ENCODE data around the gene ISOC2. TPM values are rescaled to one million over a fixed set of nuclear protein-coding genes. Genes with fewer than 3 reads are reported as not detected.
A peak's percentile ranks its signal among the peaks of the same experiment; 100 is the strongest.

Gene ISOC2
- total and polyA plus RNA-seq, 4 donors: 49.1 to 181 (median 118) TPM

- DNase-seq (ENCODE audit: low spot score): no peak
- TF ChIP-seq, protein P1, sequence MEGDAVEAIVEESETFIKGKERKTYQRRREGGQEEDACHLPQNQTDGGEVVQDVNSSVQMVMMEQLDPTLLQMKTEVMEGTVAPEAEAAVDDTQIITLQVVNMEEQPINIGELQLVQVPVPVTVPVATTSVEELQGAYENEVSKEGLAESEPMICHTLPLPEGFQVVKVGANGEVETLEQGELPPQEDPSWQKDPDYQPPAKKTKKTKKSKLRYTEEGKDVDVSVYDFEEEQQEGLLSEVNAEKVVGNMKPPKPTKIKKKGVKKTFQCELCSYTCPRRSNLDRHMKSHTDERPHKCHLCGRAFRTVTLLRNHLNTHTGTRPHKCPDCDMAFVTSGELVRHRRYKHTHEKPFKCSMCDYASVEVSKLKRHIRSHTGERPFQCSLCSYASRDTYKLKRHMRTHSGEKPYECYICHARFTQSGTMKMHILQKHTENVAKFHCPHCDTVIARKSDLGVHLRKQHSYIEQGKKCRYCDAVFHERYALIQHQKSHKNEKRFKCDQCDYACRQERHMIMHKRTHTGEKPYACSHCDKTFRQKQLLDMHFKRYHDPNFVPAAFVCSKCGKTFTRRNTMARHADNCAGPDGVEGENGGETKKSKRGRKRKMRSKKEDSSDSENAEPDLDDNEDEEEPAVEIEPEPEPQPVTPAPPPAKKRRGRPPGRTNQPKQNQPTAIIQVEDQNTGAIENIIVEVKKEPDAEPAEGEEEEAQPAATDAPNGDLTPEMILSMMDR (IDR thresholded peaks at IDR 0.05; ENCODE audit: low read depth, low read length, missing input control): no peak
- no peak for TF ChIP-seq NR2F2 (IDR thresholded peaks at IDR 0.05)
- WGBS: 89% methylated on average over 12 of the region's 12 CpGs
Observed at GRCh38 chr19:55453511-55454260, 7.8 kb downstream of the ISOC2 start.

GRCh38 chr19:55452749-55453346, 8.6 kb downstream of the ISOC2 start:
- Histone ChIP-seq H3K27ac (ENCODE audit: low read depth in 1 of 2, low read length in 2 of 2) (no peak overlapping the region), H3K27me3 (ENCODE audit: control insufficient read depth in 4 of 4, insufficient read depth in 4 of 4, low read length in 3 of 4) (no peaks in the 10 kb centered on the region), H3K9ac (ENCODE audit: low read depth in 1 of 2, low read length in 2 of 2) (no peak overlapping the region), H3K4me1 (ENCODE audit: control insufficient read depth in 4 of 4, insufficient read depth in 4 of 4, low read length in 3 of 4) (peaks cover 0 to 2% (median 0%) of the 10 kb centered on the region in 4 donors), H3K9me3 (ENCODE audit: control insufficient read depth in 4 of 4, low read length in 3 of 4) (no peaks in the 10 kb centered on the region), H3K36me3 (ENCODE audit: control insufficient read depth in 4 of 4, insufficient read depth in 3 of 4, low read depth in 1 of 4, low read length in 3 of 4) (peaks cover 0 to 13% (median 4%) of the 10 kb centered on the region in 4 donors), H3K4me3 (ENCODE audit: low read depth in 1 of 3, low read length in 3 of 3) (no peak overlapping the region)
- no peak for TF ChIP-seq TAF1 (conservative IDR thresholded peaks at IDR 0.05)
- TF ChIP-seq SP1 (IDR thresholded peaks at IDR 0.05): peak; percentile 20
- WGBS: 44% methylated on average over 34 of the region's 34 CpGs
- peak; percentile 84 for DNase-seq (ENCODE audit: low spot score)

More at GRCh38 chr19:55453511-55454260, 7.8 kb downstream of the ISOC2 start:
- peaks cover 0 to 13% (median 4%) of the 10 kb centered on the region in 4 donors for H3K36me3 ChIP-seq (ENCODE audit: control insufficient read depth in 4 of 4, insufficient read depth in 3 of 4, low read depth in 1 of 4, low read length in 3 of 4)
- H3K27me3 ChIP-seq (ENCODE audit: control insufficient read depth in 4 of 4, insufficient read depth in 4 of 4, low read length in 3 of 4): no peaks in the 10 kb centered on the region
- H3K4me1 ChIP-seq (ENCODE audit: control insufficient read depth in 4 of 4, insufficient read depth in 4 of 4, low read length in 3 of 4): peaks cover 0 to 2% (median under 1%) of the 10 kb centered on the region in 4 donors
- H3K9ac ChIP-seq (ENCODE audit: low read depth in 1 of 2, low read length in 2 of 2): no peak overlapping the region
- no peak overlapping the region for H3K4me3 ChIP-seq (ENCODE audit: low read depth in 1 of 3, low read length in 3 of 3)
- no peak overlapping the region for H3K27ac ChIP-seq (ENCODE audit: low read depth in 1 of 2, low read length in 2 of 2)
- no peaks in the 10 kb centered on the region for H3K9me3 ChIP-seq (ENCODE audit: control insufficient read depth in 4 of 4, low read length in 3 of 4)

DNA sequence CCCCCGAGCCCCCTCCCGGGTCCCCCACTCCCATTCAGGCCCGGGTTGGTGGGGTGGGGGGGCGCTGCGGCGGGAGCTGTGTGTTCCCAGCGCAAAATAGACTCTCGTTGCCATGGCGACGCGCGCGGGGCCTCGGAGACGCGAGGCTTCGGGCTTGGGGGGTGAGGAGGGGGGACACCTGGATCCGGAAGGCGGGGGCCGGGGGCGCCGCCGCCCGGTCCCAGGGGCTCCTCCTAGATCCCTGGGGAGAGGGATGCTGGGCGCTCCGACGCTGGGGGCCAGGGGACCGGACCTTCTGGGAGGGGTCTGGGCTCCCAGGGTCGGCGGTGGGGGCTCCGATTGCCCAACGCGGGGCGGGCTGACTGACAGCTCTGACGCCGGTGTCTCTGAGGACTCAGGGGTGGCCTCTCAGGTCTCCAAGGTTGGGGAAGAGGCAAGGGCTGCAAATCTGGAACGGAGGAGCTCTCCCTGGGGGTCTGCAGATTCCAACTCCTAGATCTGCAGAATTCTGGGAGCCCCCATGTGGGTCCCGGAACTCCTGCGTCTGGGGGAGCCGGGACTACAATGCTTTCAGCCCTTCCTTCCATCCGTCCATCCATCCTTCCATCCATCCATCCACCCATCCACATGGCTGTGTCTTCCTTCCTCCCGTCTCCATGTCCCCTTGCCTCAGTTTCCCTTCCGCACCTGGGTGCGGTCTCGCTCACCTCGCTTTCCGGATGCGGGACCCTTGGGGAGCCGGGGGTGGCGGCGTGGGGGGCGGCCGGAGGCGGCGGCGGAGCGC, 9.3 kb downstream of the ISOC2 start:
- Histone ChIP-seq H3K27ac (ENCODE audit: low read depth in 1 of 2, low read length in 2 of 2) (no peak overlapping the region), H3K4me1 (ENCODE audit: control insufficient read depth in 4 of 4, insufficient read depth in 4 of 4, low read length in 3 of 4) (peaks cover 0 to 2% (median 0%) of the 10 kb centered on the region in 4 donors), H3K36me3 (ENCODE audit: control insufficient read depth in 4 of 4, insufficient read depth in 3 of 4, low read depth in 1 of 4, low read length in 3 of 4) (peaks cover 0 to 13% (median 4%) of the 10 kb centered on the region in 4 donors), H3K4me3 (ENCODE audit: low read depth in 1 of 3, low read length in 3 of 3) (no peak overlapping the region), H3K9me3 (ENCODE audit: control insufficient read depth in 4 of 4, low read length in 3 of 4) (no peaks in the 10 kb centered on the region), H3K9ac (ENCODE audit: low read depth in 1 of 2, low read length in 2 of 2) (no peak overlapping the region), H3K27me3 (ENCODE audit: control insufficient read depth in 4 of 4, insufficient read depth in 4 of 4, low read length in 3 of 4) (no peaks in the 10 kb centered on the region)
- no peak for DNase-seq (ENCODE audit: low spot score)
- 11% methylated on average over 57 of the region's 57 CpGs for WGBS
- TF ChIP-seq REST (IDR thresholded peaks at IDR 0.05): no peak
- TF ChIP-seq FOXA1 (IDR thresholded peaks at IDR 0.05): no peak
- TF ChIP-seq RXRA (IDR thresholded peaks at IDR 0.05): no peak
- no peak for TF ChIP-seq TAF1 (conservative IDR thresholded peaks at IDR 0.05)
- TF ChIP-seq YY1 (IDR thresholded peaks at IDR 0.05): no peak
- TF ChIP-seq, protein P2, sequence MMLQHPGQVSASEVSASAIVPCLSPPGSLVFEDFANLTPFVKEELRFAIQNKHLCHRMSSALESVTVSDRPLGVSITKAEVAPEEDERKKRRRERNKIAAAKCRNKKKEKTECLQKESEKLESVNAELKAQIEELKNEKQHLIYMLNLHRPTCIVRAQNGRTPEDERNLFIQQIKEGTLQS (IDR thresholded peaks at IDR 0.05): no peak
- no peak for TF ChIP-seq EGR1 (IDR thresholded peaks at IDR 0.05; ENCODE audit: low read depth in 2 of 2)
- TF ChIP-seq RAD21 (IDR thresholded peaks at IDR 0.05): no peak
- no peak for TF ChIP-seq GABPA (IDR thresholded peaks at IDR 0.05 in 1 of 2, conservative IDR thresholded peaks at IDR 0.05 in 1 of 2)
- TF ChIP-seq ZBTB33 (IDR thresholded peaks at IDR 0.05): no peak
- TF ChIP-seq, protein P1 (IDR thresholded peaks at IDR 0.05; ENCODE audit: low read depth, low read length, missing input control): no peak
- TF ChIP-seq FOXA2 (IDR thresholded peaks at IDR 0.05): no peak
